Suprapubic skin (tissue), 4 donors: ENCODE results near the gene FCER1A. TPM values are rescaled to one million over a fixed set of nuclear protein-coding genes. Genes with fewer than 3 reads are reported as not detected.

Source experiments
- DNase-seq, 2 donors: peaks; one replicate each; pipeline ENCODE4 v3.0.0-alpha.2; 2019; ENCODE audit warnings: low spot score in 2 of 2
- H3K27ac ChIP-seq: fragments of 200-600 bp; sonication (generic); one replicate; pipeline ENCODE4 v1.5.1; 2019
- H3K27me3 ChIP-seq: fragments of 200-600 bp; sonication (generic); one replicate; pipeline ENCODE4 v1.5.1; 2019
- H3K36me3 ChIP-seq: fragments of 200-600 bp; sonication (generic); one replicate; pipeline ENCODE4 v1.5.1; 2019
- H3K4me1 ChIP-seq: fragments of 200-600 bp; sonication (generic); one replicate; pipeline ENCODE4 v1.5.1; 2019
- H3K4me3 ChIP-seq: fragments of 200-600 bp; sonication (generic); one replicate; pipeline ENCODE4 v1.5.1; 2019; ENCODE audit warnings: mild to moderate bottlenecking
- H3K9me3 ChIP-seq: fragments of 200-600 bp; sonication (generic); one replicate; pipeline ENCODE4 v1.5.1; 2019
- EP300 ChIP-seq: sonication (generic); formaldehyde crosslinking; IDR thresholded peaks from one replicate; pipeline ENCODE4 v1.6.1; 2017; ENCODE audit warnings: antibody characterized with exemption
- POLR2A ChIP-seq, 2 donors: fragments of 450-650 bp; IDR thresholded peaks; one replicate each; pipeline ENCODE4 v1.6.1; 2017; ENCODE audit warnings: antibody characterized with exemption in 2 of 2, mild to moderate bottlenecking in 2 of 2, moderate library complexity in 2 of 2
- POLR2AphosphoS5 ChIP-seq, 3 donors: sonication (generic); formaldehyde crosslinking; IDR thresholded peaks; one replicate each; pipeline ENCODE4 v1.6.1; 2017; ENCODE audit warnings: antibody characterized with exemption in 3 of 3
- WGBS: methylation state at CpG from one replicate; pipeline ENCODE4 v1.1.5; 2018; 5-methylcytosine and 5-hydroxymethylcytosine counted together
- total RNA-seq, 4 donors: library from RNA; depleted of rRNA; stranded (reverse); fragments of >200 nt; gene quantifications; one replicate each; pipeline ENCODE4 v1.1.0, GENCODE V29; 2016
- TF ChIP-seq, protein P1 (sequence below), 2 donors: fragments of 200-600 bp in 1 of 2; fragments of 450-650 bp in 1 of 2; sonication (generic) in 1 of 2; IDR thresholded peaks; one replicate each; pipeline ENCODE4 v1.5.1; 2016 to 2019; ENCODE audit warnings: antibody characterized with exemption in 2 of 2, mild to moderate bottlenecking in 1 of 2, moderate library complexity in 1 of 2

FCER1A gene
- total RNA-seq, 4 donors from 2014 or later = 14.3 to 36.9 (median 24.6) TPM

DNA sequence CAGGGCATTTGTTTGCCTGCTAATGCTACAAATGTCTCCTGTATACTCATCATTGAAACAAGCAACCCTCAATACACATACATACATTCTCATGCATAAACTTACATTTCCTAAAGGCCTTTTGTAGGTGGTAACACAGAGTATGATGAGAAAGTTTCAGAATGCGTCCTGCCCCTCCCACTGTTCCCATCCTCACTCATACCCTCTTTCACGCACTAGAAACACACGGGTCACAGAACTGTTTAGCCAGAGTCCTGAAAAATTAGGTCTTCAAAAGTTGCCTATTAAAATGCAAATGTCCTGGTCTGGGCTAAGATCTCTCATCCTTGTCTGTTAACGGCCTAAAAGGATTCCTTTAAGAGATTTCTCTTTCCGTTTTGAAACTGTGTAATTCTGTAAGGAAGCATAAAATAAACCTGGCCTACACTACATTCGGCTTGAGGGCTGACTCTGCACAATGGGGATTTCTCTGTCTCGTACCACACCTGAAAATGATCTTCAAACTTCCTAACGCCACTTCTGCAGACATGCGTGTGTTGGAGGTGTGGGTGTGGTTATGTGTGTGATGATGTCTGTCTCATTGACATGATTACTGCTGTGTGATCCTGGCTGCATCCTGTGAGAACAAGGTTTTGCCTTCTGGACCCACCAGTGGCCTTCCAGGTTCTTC lies 5.3 kb upstream of the FCER1A start:
- no peak for DNase-seq
- Histone ChIP-seq H3K27ac (no peak overlapping the region), H3K9me3 (no peaks in the 10 kb centered on the region), H3K4me1 (no peaks in the 10 kb centered on the region), H3K4me3 (no peak overlapping the region), H3K36me3 (no peaks in the 10 kb centered on the region), H3K27me3 (no peaks in the 10 kb centered on the region)
- WGBS = 69% methylated on average over 9 of the region's 9 CpGs
- no peak for TF ChIP-seq POLR2A (IDR thresholded peaks at IDR 0.05)
- TF ChIP-seq EP300 = no peak
- TF ChIP-seq, protein P1, sequence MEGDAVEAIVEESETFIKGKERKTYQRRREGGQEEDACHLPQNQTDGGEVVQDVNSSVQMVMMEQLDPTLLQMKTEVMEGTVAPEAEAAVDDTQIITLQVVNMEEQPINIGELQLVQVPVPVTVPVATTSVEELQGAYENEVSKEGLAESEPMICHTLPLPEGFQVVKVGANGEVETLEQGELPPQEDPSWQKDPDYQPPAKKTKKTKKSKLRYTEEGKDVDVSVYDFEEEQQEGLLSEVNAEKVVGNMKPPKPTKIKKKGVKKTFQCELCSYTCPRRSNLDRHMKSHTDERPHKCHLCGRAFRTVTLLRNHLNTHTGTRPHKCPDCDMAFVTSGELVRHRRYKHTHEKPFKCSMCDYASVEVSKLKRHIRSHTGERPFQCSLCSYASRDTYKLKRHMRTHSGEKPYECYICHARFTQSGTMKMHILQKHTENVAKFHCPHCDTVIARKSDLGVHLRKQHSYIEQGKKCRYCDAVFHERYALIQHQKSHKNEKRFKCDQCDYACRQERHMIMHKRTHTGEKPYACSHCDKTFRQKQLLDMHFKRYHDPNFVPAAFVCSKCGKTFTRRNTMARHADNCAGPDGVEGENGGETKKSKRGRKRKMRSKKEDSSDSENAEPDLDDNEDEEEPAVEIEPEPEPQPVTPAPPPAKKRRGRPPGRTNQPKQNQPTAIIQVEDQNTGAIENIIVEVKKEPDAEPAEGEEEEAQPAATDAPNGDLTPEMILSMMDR (IDR thresholded peaks at IDR 0.05) = no peak
- TF ChIP-seq POLR2AphosphoS5 (IDR thresholded peaks at IDR 0.05) = no peak

DNA sequence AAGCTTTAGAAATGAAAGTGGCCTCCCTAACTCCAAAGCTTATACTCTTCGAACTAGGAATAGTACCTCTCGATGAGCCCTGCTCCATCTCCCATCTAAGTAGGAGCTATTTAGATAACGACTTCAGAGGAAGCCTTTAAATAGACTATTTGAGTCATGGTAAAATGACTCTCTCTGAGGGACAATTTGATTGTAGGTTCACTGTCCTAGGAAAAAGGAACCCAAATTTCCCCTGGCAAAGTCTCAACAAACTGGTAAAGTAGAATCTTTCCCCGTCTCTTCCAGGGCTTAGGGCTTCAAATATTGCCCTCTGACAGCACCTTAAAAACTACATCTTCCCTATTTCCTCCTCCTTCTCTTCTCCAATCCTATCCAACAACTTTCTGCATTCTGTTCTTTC lies 2.0 kb upstream of the FCER1A start:
- H3K4me1 ChIP-seq = no peaks in the 10 kb centered on the region
- H3K27me3 ChIP-seq = no peaks in the 10 kb centered on the region
- DNase-seq = no peak
- H3K4me3 ChIP-seq = no peak overlapping the region
- 61% methylated on average over 4 of the region's 4 CpGs for WGBS
- TF ChIP-seq, protein P1 (IDR thresholded peaks at IDR 0.05) = no peak
- TF ChIP-seq POLR2A (IDR thresholded peaks at IDR 0.05) (no peak), EP300 (no peak), POLR2AphosphoS5 (IDR thresholded peaks at IDR 0.05) (no peak)
- no peaks in the 10 kb centered on the region for H3K36me3 ChIP-seq
- H3K9me3 ChIP-seq = no peaks in the 10 kb centered on the region
- H3K27ac ChIP-seq = no peak overlapping the region

DNA sequence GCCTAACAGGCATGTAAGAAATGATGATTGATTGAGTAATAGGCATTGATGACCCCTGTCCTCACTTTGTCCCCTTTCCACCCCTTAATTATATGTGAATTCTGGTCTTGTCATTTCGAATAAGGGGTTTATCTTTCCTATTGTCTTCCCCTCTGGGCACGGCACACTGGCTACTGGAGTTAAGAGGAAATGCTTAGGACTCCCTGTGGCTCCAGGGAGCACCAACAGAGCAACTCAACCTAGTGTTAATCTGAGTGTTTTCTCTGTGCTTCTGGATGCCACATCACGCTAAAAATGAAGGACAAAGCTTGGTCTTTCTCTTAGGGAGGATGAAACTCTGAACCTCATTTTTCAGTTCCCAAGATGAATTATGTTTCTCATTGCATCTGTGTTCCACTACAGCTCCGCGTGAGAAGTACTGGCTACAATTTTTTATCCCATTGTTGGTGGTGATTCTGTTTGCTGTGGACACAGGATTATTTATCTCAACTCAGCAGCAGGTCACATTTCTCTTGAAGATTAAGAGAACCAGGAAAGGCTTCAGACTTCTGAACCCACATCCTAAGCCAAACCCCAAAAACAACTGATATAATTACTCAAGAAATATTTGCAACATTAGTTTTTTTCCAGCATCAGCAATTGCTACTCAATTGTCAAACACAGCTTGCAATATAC lies 5.3 kb downstream of the FCER1A start:
- no peak overlapping the region for H3K27ac ChIP-seq
- no peak for TF ChIP-seq EP300
- TF ChIP-seq POLR2AphosphoS5 (IDR thresholded peaks at IDR 0.05) = no peak
- no peaks in the 10 kb centered on the region for H3K27me3 ChIP-seq
- WGBS = 51% methylated on average over 5 of the region's 5 CpGs
- no peaks in the 10 kb centered on the region for H3K9me3 ChIP-seq
- H3K36me3 ChIP-seq = no peaks in the 10 kb centered on the region
- no peaks in the 10 kb centered on the region for H3K4me1 ChIP-seq
- no peak for DNase-seq
- H3K4me3 ChIP-seq = no peak overlapping the region

DNA sequence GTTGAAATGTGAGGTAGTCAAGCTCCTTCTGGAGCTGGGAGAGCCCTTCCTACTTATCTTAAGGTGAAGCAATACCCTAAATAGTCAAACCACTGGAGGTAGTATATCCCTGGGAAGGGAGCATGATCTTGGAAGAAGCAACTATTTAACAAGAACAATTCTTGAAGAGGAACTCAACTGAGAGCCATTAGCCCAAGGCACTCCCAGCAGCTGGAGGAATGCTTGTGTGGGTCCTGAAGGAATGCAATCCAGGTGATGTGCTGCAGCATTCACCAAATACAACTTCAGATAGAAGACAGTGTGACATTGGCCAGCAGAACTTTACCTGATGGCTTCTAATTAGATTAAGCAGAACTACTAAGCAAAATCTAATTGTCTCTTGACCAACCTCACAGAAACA lies 9.5 kb downstream of the FCER1A start:
- Histone ChIP-seq H3K4me1 (no peaks in the 10 kb centered on the region), H3K9me3 (no peaks in the 10 kb centered on the region), H3K27ac (no peak overlapping the region), H3K27me3 (no peaks in the 10 kb centered on the region), H3K36me3 (no peaks in the 10 kb centered on the region), H3K4me3 (no peak overlapping the region)
- TF ChIP-seq POLR2AphosphoS5 (IDR thresholded peaks at IDR 0.05) = no peak
- no peak for TF ChIP-seq EP300
- no peak for TF ChIP-seq POLR2A (IDR thresholded peaks at IDR 0.05)
- TF ChIP-seq, protein P1 (IDR thresholded peaks at IDR 0.05) = no peak
- DNase-seq = no peak

DNA sequence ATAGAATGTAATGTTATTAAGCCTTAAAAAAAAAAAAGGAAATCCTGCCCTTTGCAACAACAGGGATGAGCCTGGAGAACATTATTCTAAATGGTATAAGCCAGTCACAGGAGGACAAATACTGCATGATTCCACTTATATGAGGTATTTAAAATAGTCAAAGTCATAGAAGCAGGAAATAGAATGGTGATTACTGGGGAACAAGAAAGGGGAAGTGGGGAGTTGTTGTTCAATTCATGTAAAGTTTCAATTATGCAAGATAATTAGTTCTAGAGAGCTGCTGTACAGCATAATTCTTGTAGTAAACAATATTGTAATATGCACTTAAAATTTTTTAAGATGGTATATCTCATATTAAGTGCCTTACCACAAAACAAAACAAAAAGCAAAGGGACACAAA lies 13.2 kb downstream of the FCER1A start:
- no peaks in the 10 kb centered on the region for H3K27me3 ChIP-seq
- no peak overlapping the region for H3K4me3 ChIP-seq
- no peak overlapping the region for H3K27ac ChIP-seq
- DNase-seq = no peak
- TF ChIP-seq, protein P1 (IDR thresholded peaks at IDR 0.05) = no peak
- TF ChIP-seq EP300 (no peak), POLR2A (IDR thresholded peaks at IDR 0.05) (no peak), POLR2AphosphoS5 (IDR thresholded peaks at IDR 0.05) (no peak)
- no peaks in the 10 kb centered on the region for H3K9me3 ChIP-seq
- no peaks in the 10 kb centered on the region for H3K4me1 ChIP-seq
- no peaks in the 10 kb centered on the region for H3K36me3 ChIP-seq
